Smooth muscle cell of the brain vasculature (primary cell): ENCODE results near the gene SETDB2.

ENCODE experiments used
- DNase-seq: peaks from one replicate; pipeline ENCODE4 v3.0.0-alpha.2; 2012; ENCODE audit warnings: low read depth, low spot score

Gene SETDB2, protein sequence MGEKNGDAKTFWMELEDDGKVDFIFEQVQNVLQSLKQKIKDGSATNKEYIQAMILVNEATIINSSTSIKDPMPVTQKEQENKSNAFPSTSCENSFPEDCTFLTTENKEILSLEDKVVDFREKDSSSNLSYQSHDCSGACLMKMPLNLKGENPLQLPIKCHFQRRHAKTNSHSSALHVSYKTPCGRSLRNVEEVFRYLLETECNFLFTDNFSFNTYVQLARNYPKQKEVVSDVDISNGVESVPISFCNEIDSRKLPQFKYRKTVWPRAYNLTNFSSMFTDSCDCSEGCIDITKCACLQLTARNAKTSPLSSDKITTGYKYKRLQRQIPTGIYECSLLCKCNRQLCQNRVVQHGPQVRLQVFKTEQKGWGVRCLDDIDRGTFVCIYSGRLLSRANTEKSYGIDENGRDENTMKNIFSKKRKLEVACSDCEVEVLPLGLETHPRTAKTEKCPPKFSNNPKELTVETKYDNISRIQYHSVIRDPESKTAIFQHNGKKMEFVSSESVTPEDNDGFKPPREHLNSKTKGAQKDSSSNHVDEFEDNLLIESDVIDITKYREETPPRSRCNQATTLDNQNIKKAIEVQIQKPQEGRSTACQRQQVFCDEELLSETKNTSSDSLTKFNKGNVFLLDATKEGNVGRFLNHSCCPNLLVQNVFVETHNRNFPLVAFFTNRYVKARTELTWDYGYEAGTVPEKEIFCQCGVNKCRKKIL

DNA sequence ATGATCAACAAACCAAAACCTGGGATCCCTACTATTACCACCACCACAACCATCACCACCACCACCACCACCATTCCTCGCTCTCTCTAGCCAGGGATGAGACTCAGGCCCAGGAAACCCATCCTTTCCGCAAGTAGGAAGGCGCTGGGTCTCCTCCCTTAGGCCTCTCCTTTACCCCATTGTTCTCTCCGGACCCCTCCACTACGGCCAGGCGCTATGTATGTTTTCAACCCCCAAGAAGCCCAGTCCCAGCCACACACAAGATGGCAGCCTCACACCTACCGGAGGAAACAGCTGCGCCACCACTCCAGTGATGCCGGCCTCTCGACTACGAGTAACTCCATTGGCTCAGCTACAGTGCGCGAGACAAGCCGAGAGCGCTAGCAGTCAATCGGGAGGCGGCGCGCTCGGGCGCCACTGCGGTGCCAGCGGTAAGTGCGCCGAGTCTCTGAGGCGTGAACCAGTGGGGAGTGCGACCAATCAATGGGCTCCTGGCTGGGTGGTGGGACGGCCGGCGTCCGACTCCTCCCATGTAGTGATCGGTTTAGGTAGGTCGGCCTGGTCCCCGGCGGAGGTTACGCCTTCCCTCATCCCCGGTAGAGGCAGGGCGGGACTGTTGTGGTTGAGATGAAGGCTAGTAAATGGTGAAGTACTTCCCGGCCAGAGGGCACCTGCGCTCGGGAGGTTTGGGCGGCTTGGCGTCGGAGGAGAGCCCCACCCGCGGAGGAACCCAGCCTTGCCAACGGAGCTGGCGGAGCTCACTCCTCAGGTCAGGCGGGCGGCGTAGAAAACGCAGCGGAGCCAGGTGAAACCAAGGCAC is at the start of gene SETDB2, which contains the start of gene CAB39L:
SETDB2 (plus strand) TSS at position 571 of the 820 bp plus-strand sequence. CDS start 7,620 bp downstream, outside the sequence.
CAB39L (minus strand) TSS at position 361 of the 820 bp plus-strand sequence. CDS start 61,154 bp downstream, outside the sequence.
- DNase-seq: peak; percentile 97

DNA sequence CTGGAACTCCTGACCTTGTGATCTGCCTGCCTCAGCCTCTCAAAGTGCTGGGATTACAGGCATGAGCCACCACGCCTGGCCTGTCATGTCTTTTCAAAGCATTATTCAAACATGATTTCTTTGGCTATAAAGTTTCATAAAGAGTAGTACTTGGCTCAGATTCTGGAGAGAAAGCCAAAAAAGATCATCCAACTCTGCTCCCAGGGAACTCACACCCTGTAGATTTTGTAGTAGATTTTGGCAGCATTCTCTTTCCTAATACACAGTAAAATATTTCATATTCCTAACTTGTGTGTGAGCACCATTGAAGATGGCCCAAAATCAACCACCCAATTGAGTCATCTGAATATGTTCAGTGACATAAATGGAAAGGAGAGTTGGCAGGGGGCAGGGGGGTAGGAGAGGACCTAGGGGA is 48.6 kb upstream of the SETDB2 start:
- no peak for DNase-seq

DNA sequence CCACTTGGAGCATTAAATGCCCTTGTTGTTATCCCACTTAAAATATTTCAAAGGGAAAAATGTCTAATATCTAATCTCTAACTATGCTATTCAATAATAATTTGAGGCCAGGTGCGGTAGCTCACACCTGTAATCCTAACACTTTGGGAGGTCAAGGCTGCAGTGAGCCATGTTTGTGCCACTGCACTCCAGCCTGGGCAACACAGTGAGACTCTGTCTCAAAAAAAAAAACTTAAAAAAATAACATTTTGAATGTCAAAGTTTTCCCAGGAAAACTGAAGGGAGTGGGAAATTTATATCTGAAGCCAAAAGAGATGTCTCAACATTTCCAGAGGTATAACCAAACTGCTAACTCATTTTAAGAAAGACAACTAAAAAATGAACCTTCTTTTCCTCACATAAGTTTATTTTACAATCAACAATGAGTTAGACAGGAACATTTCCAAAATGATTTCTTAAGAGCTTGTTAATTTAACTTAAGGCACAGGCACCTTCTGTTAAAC is 48.1 kb upstream of the SETDB2 start:
- no peak for DNase-seq

DNA sequence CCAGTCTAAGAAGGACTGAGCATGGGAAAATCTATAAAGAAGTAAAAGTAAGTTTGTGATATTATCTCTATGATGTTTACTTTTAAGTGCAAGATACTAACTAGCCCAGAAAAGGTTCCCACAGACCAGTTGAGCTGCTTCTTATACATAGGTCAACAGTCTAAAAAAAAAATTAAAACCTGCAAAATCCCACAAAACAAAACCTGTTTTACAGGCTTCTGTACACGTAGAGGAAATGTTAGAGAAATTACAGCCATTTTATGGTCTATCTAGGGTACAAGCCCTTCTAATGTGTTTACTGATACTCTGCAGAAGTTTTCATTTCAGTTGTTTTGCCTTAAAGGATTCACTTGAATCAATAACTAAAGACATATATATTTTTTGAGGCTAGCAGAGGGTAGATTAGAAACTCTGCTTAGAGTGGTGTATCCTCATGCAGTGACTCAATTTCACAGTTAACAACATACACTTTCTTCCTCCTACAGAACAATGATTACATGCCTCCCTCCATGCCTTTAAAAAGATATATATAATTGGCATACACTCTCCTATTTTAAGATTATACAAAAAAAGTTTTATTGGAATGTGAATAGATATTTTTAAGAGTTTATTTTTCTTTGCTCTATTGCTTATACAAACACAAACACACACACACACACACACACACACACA is 44.1 kb upstream of the SETDB2 start:
- no peak for DNase-seq

DNA sequence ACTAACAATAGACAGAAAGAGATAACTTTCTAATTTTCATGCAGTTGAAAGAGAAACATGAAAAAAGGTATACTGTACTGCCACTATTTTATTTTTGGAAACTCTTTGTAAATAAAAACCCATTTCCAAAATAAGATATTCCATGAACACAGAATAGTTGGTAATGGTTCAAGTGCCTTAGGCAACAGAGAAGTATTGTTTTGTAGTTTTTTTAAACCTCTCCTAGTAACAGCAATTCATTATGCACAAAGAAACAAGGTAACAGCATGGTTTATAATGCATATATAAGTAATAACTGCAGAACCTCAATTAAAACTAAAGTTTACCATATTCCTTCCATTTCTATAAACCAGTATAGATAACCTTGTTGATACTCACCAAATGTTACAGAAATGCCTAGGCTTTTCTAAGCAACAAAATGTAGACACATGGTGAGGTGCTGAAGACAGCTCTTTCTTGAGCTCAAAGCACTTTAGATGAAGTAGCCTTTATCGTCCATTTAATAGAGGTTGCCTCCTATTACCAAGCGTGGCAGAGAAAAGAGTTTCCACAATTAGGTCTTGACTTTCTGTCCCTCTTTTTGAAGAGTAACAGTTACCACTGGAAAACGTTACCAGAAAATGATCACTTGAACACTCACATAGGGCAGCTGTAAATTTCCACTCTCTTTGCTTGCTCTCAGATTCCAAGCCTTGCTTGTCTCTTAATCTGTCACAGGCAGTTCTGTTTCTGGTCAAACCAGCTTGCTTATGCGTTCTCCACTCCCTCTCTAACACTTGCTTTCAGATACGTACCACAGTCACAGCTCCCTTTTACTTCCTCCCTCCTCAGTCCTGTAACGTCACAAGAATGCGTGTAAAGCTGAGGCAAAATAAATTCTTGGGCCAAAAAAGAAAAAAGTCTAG is 43.1 kb upstream of the SETDB2 start:
- DNase-seq: no peak

DNA sequence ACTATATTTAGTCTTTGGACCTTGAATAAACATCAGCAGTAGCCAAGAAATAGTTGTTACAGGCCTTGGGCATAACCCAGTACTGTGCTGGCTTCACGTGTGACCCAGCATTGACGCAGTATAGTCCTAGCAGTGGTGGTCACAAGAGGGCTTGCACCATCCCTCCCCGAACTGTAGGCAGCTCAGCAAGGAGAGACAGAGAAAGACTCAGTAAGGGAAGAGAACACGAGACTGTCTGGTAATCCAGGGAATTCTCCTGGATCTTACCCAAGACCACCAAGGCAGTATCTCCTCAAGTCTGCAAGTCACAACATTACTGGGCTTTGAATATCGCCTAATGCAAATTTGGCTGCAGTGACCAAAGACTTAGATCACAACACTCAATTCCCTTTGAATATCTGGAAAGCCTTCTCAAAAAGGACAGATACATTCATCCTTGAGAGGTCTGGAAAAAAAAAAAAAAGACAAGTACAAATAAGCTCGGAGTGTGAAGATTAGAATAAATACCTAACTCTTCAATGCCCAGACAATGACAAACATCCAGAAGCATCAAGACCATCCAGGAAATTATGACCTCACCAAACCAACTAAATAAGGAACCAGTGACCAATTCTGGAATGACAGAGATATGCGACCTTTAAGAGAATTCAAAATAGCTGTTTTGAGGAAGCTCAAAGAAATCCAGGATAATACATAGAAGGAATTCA is 39.9 kb upstream of the SETDB2 start:
- DNase-seq: no peak

DNA sequence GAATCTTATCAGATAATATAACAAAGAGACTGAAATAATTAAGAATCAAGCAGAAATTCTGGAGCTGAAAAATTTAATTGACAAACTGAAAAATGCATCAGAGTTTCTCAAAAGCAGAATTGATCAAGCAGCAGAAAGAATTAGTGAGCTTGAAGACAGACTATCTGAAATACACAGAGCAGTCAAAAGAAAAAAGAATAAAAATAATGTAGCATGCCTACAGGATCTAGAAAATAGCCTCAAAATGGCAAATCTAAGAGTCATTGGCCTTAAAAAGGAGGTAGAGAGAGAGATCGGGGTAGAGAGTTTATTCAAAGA is 39.4 kb upstream of the SETDB2 start:
- DNase-seq: no peak

DNA sequence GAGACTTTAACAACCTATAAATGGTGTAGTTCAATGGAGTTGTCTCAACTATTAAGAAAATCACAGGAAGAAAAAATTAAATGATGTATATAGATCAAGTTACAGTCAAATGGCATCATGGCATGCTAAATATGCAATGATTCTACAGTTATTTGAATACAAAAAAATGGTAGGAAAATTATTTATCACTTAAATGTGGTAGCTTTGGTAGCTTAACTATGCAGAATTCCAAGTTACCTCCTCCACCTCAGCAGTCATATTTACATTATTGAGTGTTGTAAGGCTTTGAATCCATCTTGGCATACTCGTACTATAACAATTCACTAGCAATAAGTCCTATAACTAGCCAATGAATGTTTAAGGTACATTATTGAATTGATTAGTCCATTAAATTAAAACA is 37.0 kb upstream of the SETDB2 start:
- no peak for DNase-seq

DNA sequence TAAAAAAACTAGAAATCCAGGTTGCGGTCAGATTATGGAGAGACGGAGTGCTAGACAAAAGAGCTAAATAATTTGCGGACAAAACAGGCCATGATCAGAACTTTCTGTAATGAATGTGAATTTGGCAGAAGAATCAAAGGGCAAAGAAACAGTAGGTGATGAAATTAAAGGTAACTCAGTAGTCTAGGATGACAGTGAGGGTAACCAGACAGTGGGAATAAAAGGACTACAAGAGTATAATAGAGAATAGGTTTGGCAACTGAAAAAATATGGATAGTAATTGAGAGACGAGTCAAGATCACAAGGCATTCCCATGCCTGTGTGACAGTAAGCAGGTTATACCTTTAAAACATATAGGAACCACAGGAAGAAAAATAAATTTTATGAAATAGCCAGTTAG is 36.1 kb upstream of the SETDB2 start:
- no peak for DNase-seq

DNA sequence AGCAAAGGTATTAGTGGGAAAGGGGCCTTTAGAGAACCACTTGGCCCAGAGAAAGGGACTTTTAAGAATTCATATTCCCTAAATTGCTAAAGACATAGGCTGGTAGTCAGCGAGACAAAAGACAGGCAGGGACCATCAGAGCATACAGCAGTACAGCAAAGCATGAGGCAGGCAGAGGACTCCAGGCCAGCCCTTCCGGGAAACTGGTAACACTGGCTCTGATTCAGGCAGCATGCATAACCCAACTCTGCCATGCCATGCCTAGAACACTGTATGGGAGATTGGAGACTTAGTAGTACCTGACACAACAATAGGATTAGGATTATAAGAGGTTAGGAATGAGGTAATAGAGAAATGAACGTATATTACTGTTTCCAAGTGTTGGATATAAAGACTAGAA is 35.1 kb upstream of the SETDB2 start:
- no peak for DNase-seq

DNA sequence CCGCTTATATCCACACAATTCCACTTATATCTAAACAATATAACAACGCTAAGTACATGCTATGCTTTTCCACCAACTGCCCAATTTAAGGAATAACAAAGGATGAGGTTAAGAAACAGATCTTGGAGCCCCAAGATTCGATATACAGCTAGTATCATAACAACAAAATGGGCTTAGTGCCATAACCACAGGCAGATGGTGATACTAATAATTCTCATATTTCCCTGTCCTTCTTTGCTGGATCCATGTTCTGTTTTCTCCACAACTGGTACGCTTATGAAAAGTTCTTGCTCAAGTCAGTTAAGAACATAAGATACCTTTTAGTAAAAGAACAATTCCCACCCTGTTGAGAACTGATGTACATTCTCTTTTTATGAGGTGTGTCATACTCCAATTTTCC is 34.1 kb upstream of the SETDB2 start:
- no peak for DNase-seq

DNA sequence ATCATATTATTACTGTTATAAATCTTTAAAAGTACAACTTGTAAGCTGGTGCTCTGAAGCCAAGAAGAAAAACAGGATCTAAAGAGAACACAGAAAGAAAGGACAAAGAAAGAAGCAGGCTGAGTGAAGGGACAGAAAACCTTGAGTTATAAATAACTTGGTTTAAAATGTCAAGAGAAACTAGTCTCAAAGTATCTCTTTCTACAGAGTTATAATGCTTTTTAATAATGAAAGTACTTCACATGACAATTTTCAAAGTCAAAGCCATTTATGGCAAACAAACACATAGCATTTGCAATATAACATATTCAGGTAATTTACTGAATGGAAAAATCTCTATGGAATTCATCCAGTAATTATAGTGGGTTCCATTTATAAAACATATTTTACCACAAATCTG is 33.6 kb upstream of the SETDB2 start:
- DNase-seq: no peak

DNA sequence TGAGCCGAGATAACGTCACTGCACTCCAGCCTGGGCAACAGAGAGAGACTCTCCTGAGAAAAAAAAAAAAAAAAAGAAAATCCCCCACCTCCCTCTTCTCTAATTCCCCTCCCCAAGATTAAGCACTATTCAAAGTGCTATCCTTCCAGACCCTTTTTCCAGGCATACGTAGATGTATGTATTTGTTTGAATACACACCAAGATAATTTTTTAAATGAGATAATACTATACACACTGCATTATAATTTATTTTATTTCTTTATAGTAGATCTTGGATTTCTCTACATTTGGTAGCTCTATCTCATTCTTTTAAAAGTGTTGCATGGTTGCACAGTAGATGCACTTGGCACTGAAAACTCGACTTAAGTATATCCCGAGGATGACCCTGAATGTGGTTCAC is 32.7 kb upstream of the SETDB2 start:
- no peak for DNase-seq

DNA sequence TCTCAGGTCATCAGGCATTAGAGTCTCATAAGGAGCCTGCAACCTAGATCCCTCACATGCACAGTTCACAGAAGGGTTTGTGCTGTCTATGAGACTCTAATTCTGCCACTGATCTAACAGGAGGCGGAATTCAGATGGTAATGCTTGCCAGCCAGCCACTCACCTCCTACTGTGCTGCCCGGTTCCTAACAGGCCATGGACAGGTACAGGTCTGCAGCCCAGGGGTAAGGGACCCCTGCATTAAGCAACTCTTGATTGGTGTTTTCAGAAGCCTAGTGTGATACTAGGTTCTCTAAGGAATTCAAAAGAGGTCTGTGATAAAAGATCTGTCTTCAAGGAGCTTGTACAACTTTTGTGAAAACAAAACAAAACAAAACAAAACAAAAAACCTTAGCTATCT is 31.3 kb upstream of the SETDB2 start:
- DNase-seq: no peak

DNA sequence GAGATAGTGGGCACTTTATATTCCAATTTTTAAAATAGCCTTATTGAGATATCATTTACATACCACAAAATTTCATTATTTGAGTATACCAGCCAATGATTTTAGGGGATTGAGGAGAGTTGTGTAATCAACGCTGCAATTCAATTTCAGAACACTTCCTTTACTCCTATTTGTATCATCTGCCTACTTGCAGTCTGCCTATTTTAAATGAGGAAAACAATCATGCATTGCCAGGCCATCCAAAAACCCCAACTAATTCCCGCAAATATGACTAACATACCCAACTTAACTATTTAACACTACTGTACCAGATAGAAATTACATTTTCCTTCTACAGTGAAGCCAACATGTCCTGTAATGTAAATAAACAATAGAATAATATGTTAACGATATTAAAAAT is 26.9 kb upstream of the SETDB2 start:
- no peak for DNase-seq

DNA sequence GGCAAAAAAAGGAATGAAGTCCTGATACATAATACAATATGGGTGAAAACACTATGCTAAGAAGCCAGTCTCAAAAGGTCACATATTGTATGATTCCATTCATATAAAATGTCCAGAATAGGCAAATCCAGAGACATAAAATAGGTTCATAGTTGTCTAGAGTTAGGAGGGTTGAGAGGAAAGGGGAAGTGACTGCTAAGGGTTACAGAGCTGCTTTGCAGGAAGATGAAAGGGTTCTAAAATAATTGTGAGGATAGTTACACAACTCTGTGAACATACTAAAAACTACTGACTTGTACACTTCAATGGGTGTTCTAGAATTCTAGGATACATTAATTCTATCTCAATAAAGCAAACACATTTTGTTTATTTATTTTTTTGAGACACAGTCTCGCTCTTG is 25.9 kb upstream of the SETDB2 start:
- DNase-seq: no peak

DNA sequence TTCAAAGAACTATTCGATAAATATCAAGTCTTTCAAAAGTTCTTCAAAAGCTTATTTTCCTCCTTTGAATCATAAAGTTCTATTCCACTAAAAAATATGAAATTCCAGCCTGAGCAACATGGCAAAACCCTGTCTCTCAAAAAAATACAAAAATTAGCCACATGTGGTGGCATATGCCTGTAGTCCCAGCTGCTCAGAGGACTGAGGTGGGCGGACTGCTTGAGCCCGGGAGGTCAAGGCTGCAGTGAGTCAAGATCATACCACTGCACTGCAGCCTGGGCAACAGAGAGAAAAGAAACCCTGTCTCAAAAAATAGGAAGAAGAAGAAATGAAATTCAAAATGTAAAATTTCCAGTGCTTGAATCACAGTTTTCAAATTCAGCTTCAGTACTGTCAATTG is 24.8 kb upstream of the SETDB2 start:
- DNase-seq: no peak

DNA sequence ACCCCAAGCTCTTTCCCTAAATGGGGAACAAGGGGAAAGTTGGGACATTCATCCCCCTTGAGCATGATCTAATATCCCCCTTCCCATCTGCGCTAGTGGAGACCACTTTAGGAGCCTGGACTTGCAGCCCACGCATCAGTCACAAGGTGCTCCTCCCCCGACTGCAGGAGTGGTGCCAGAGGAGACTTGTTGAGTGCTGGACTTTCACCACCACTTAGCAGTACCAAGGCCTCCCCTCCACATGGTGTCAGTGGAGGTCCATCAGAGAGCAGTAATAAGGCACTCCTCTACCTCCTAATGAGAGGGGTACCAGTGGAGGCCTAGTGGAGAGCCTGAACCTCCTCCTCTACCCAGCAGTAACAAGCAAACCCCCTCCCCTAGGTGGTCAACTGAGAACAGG is 22.7 kb upstream of the SETDB2 start:
- DNase-seq: no peak

DNA sequence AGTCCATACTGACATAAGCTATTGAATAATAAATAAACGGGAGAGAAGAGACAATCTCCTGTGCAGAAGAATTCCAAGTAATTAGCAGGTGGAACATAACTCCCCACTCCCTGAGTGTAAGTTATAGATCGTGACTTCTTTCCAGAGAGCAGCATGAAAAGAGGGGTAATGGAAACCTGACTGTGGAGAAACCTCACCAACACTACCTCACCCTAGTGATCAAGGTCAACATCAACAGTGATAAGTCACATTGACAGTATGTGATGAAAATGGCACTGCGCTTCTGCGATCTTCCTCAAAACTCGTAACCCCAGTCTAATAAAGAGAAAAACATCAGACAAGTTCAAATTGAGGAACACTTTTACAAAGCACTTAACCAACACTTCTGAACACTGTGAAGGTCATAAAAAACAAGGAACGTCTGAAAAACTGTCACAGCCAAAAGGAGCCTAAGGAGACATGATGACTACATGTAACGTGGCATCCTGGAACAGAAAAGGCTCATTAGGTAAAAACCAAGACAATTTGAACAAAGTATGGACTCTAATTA is 20.0 kb upstream of the SETDB2 start:
- no peak for DNase-seq
